ENCODE data around the gene GP9. TPM values are rescaled to one million over a fixed set of nuclear protein-coding genes. Genes with fewer than 3 reads are reported as not detected.
A peak's percentile ranks its signal among the peaks of the same experiment; 100 is the strongest.

The GP9 gene
- total RNA-seq, 2 experiments from 2014 or later: not detected

GRCh38 chr3:129025108-129025507 is 35.5 kb upstream of the GP9 start:
- Histone ChIP-seq H3K4me3 (ENCODE audit: low read depth, low read length, poor library complexity, severe bottlenecking) (no peak overlapping the region), H3K36me3 (ENCODE audit: insufficient read depth, low read length) (no peaks in the 10 kb centered on the region), H3K27ac (ENCODE audit: low read depth, low read length, poor library complexity, severe bottlenecking) (no peak overlapping the region), H3K9me2 (ENCODE audit: insufficient read depth, low read length) (no peaks in the 10 kb centered on the region), H3K4me1 (ENCODE audit: insufficient read depth, low read length, poor library complexity, severe bottlenecking) (peaks cover 38% of the 10 kb centered on the region), H2AFZ (ENCODE audit: low read length) (no peak overlapping the region), H3K9me3 (ENCODE audit: low read length) (0 out of 2 replicates have a peak, but pooled peaks cover 2% of the 10 kb centered on the region), H3K79me2 (ENCODE audit: insufficient read depth, low read depth, low read length) (no peaks in the 10 kb centered on the region), H4K20me1 (ENCODE audit: insufficient read depth, low read length) (no peaks in the 10 kb centered on the region), H3K4me2 (ENCODE audit: low read length) (peak overlapping the region; percentile 34)
- POLR2A ChIA-PET: interaction anchor here (0.6 kb wide), 1 partner anchor 17 kb away, joined by 3 read pairs; no protein-coding TSS in a partner anchor
- BruUV-seq (replicated peaks): no TSS peak
- DNase-seq (ENCODE audit: low spot score): no peak
- intact Hi-C loops (cut with micrococcal nuclease; ENCODE audit: unreplicated experiment): no loop called here
- CTCF ChIA-PET (ENCODE audit: unreplicated experiment): interaction anchor here (2.7 kb wide), 1 partner anchor 8 kb away, joined by 19 read pairs; no protein-coding TSS in a partner anchor
- no peak for TF ChIP-seq EZH2phosphoT487 (IDR thresholded peaks at IDR 0.05; ENCODE audit: borderline replicate concordance, low read depth, low read length)
- no peak for TF ChIP-seq CTCF (conservative IDR thresholded peaks at IDR 0.05; ENCODE audit: low read length)

- Histone ChIP-seq H3K79me2 (ENCODE audit: insufficient read depth, low read depth, low read length) (no peaks in the 10 kb centered on the region), H3K27ac (ENCODE audit: low read depth, low read length, poor library complexity, severe bottlenecking) (no peak overlapping the region), H4K20me1 (ENCODE audit: insufficient read depth, low read length) (no peaks in the 10 kb centered on the region), H3K4me2 (ENCODE audit: low read length) (peak overlapping the region; percentile 85), H3K9me2 (ENCODE audit: insufficient read depth, low read length) (no peaks in the 10 kb centered on the region), H3K36me3 (ENCODE audit: insufficient read depth, low read length) (no peaks in the 10 kb centered on the region), H3K9me3 (ENCODE audit: low read length) (0 out of 2 replicates have a peak, but pooled peaks cover 7% of the 10 kb centered on the region), H2AFZ (ENCODE audit: low read length) (no peak overlapping the region), H3K4me1 (ENCODE audit: insufficient read depth, low read length, poor library complexity, severe bottlenecking) (peaks cover 38% of the 10 kb centered on the region), H3K4me3 (ENCODE audit: low read depth, low read length, poor library complexity, severe bottlenecking) (peak overlapping the region; percentile 66)
- intact Hi-C loops (cut with micrococcal nuclease; ENCODE audit: unreplicated experiment): loop anchor here (2.0 kb wide), 2 partner anchors 55 to 223 kb away; partner anchors contain the start of gene COPG1
- no peak for DNase-seq (ENCODE audit: low spot score)
- ChIA-PET CTCF (ENCODE audit: unreplicated experiment) (interaction anchor here (2.7 kb wide), 1 partner anchor 9 kb away, joined by 19 read pairs; no protein-coding TSS in a partner anchor), POLR2A (interaction anchor here (0.6 to 3.2 kb wide), 9 partner anchors 10 to 464 kb away, joined by 3 to 24 read pairs (median 4); partner anchors contain the start of genes COPG1 and RAB43)
- TF ChIP-seq EZH2phosphoT487 (IDR thresholded peaks at IDR 0.05; ENCODE audit: borderline replicate concordance, low read depth, low read length): no peak
- no peak for TF ChIP-seq CTCF (conservative IDR thresholded peaks at IDR 0.05; ENCODE audit: low read length)
- BruUV-seq (replicated peaks): no TSS peak
Observed at GRCh38 chr3:129025691-129026435, 34.7 kb upstream of the GP9 start.
